ENCODE results near the gene TNFSF8.

TNFSF8 gene

GRCh38 chr9:114902786-114903524, 27.4 kb downstream of the TNFSF8 start:
- Histone ChIP-seq H2AK5ac (ENCODE audit: low read depth, low read length) (no peak overlapping the region), H4K8ac (ENCODE audit: low read depth, low read length) (no peak overlapping the region), H3K4ac (ENCODE audit: low read length) (no peak overlapping the region), H3K4me2 (ENCODE audit: insufficient read depth, low read length, poor library complexity, severe bottlenecking) (no peak overlapping the region), H2BK15ac (ENCODE audit: low read length) (no peak overlapping the region), H3K36me3 (replicated peaks in 1 of 2; ENCODE audit: control insufficient read depth in 2 of 2, insufficient read depth in 2 of 2, low read length in 2 of 2) (no peaks in the 10 kb centered on the region), H3K4me3 (ENCODE audit: low read length in 2 of 2) (no peak overlapping the region), H2BK12ac (ENCODE audit: low read length) (no peak overlapping the region), H3K27me3 (ENCODE audit: control insufficient read depth in 3 of 3, insufficient read depth in 3 of 3, low read depth in 1 of 3, low read length in 3 of 3) (peaks cover 0 to 2% (median 0%) of the 10 kb centered on the region in 3 experiments), H3K27ac (replicated peaks; ENCODE audit: low read length) (no peak overlapping the region), H3K4me1 (ENCODE audit: control insufficient read depth in 2 of 2, insufficient read depth in 1 of 2, low read depth in 1 of 2, low read length in 2 of 2) (peaks cover 0 to 3% of the 10 kb centered on the region in 2 donors), H3K9ac (ENCODE audit: low read depth, low read length, poor library complexity) (no peak overlapping the region), H3K18ac (ENCODE audit: low read length) (no peak overlapping the region), H4K91ac (ENCODE audit: low read depth, low read length, poor library complexity) (no peak overlapping the region), H3K23ac (ENCODE audit: low read depth, low read length, poor library complexity) (no peak overlapping the region), H3K79me1 (ENCODE audit: low read depth, low read length) (no peaks in the 10 kb centered on the region), H2AFZ (ENCODE audit: low read length) (no peak overlapping the region), H3K9me3 (replicated peaks in 1 of 2; ENCODE audit: control insufficient read depth in 2 of 2, insufficient read depth in 1 of 2, low read depth in 1 of 2, low read length in 2 of 2) (no peaks in the 10 kb centered on the region), H3K14ac (ENCODE audit: low read length) (no peak overlapping the region), H2BK5ac (ENCODE audit: low read length) (no peak overlapping the region), H2BK120ac (ENCODE audit: low read depth, low read length) (no peak overlapping the region)
- no peak for DNase-seq (ENCODE audit: low spot score)
- WGBS, 2 donors (ENCODE audit: extremely low coverage in 2 of 2, insufficient read length in 2 of 2, insufficient replicate concordance in 1 of 2) = no CpG with 5 or more reads among the region's 4 CpGs

GRCh38 chr9:114900942-114901802, 29.2 kb downstream of the TNFSF8 start:
- Histone ChIP-seq H4K91ac (ENCODE audit: low read depth, low read length, poor library complexity) (no peak overlapping the region), H4K8ac (ENCODE audit: low read depth, low read length) (no peak overlapping the region), H2BK15ac (ENCODE audit: low read length) (no peak overlapping the region), H3K9me3 (replicated peaks in 1 of 2; ENCODE audit: control insufficient read depth in 2 of 2, insufficient read depth in 1 of 2, low read depth in 1 of 2, low read length in 2 of 2) (no peaks in the 10 kb centered on the region), H2AK5ac (ENCODE audit: low read depth, low read length) (no peak overlapping the region), H3K9ac (ENCODE audit: low read depth, low read length, poor library complexity) (no peak overlapping the region), H3K27me3 (ENCODE audit: control insufficient read depth in 3 of 3, insufficient read depth in 3 of 3, low read depth in 1 of 3, low read length in 3 of 3) (peaks cover 0 to 2% (median 0%) of the 10 kb centered on the region in 3 experiments), H3K18ac (ENCODE audit: low read length) (no peak overlapping the region), H3K14ac (ENCODE audit: low read length) (no peak overlapping the region), H3K4ac (ENCODE audit: low read length) (no peak overlapping the region), H2BK12ac (ENCODE audit: low read length) (no peak overlapping the region), H2BK120ac (ENCODE audit: low read depth, low read length) (no peak overlapping the region), H3K4me1 (ENCODE audit: control insufficient read depth in 2 of 2, insufficient read depth in 1 of 2, low read depth in 1 of 2, low read length in 2 of 2) (no peaks in the 10 kb centered on the region), H3K79me1 (ENCODE audit: low read depth, low read length) (no peaks in the 10 kb centered on the region), H3K4me2 (ENCODE audit: insufficient read depth, low read length, poor library complexity, severe bottlenecking) (no peak overlapping the region), H2BK5ac (ENCODE audit: low read length) (no peak overlapping the region), H3K23ac (ENCODE audit: low read depth, low read length, poor library complexity) (no peak overlapping the region), H3K4me3 (ENCODE audit: low read length in 2 of 2) (no peak overlapping the region), H2AFZ (ENCODE audit: low read length) (no peak overlapping the region), H3K27ac (replicated peaks; ENCODE audit: low read length) (no peak overlapping the region), H3K36me3 (replicated peaks in 1 of 2; ENCODE audit: control insufficient read depth in 2 of 2, insufficient read depth in 2 of 2, low read length in 2 of 2) (no peaks in the 10 kb centered on the region)
- WGBS, 2 donors (ENCODE audit: extremely low coverage in 2 of 2, insufficient read length in 2 of 2, insufficient replicate concordance in 1 of 2) = no CpG with 5 or more reads among the region's 1 CpG
- no peak for DNase-seq (ENCODE audit: low spot score)

GRCh38 chr9:114899995-114900394, 30.4 kb downstream of the TNFSF8 start:
- Histone ChIP-seq H2BK15ac (ENCODE audit: low read length) (no peak overlapping the region), H3K27me3 (ENCODE audit: control insufficient read depth in 3 of 3, insufficient read depth in 3 of 3, low read depth in 1 of 3, low read length in 3 of 3) (peaks cover 0 to 2% (median 0%) of the 10 kb centered on the region in 3 experiments)

GRCh38 chr9:114899461-114899860, 30.9 kb downstream of the TNFSF8 start:
- no CpG with 5 or more reads among the region's 2 CpGs for WGBS, 2 donors (ENCODE audit: extremely low coverage in 2 of 2, insufficient read length in 2 of 2, insufficient replicate concordance in 1 of 2)
- H3K18ac ChIP-seq (ENCODE audit: low read length) = no peak overlapping the region

More at GRCh38 chr9:114899995-114900394, 30.4 kb downstream of the TNFSF8 start:
- Histone ChIP-seq H2AK5ac (ENCODE audit: low read depth, low read length) (no peak overlapping the region), H3K18ac (ENCODE audit: low read length) (no peak overlapping the region), H2BK5ac (ENCODE audit: low read length) (no peak overlapping the region), H3K4me2 (ENCODE audit: insufficient read depth, low read length, poor library complexity, severe bottlenecking) (no peak overlapping the region), H3K4me1 (ENCODE audit: control insufficient read depth in 2 of 2, insufficient read depth in 1 of 2, low read depth in 1 of 2, low read length in 2 of 2) (peaks cover 2 to 9% of the 10 kb centered on the region in 2 donors), H3K9me3 (replicated peaks in 1 of 2; ENCODE audit: control insufficient read depth in 2 of 2, insufficient read depth in 1 of 2, low read depth in 1 of 2, low read length in 2 of 2) (no peaks in the 10 kb centered on the region), H3K36me3 (replicated peaks in 1 of 2; ENCODE audit: control insufficient read depth in 2 of 2, insufficient read depth in 2 of 2, low read length in 2 of 2) (no peaks in the 10 kb centered on the region), H4K91ac (ENCODE audit: low read depth, low read length, poor library complexity) (no peak overlapping the region), H4K8ac (ENCODE audit: low read depth, low read length) (no peak overlapping the region), H3K27ac (replicated peaks; ENCODE audit: low read length) (no peak overlapping the region), H2BK12ac (ENCODE audit: low read length) (no peak overlapping the region), H3K9ac (ENCODE audit: low read depth, low read length, poor library complexity) (no peak overlapping the region), H3K14ac (ENCODE audit: low read length) (no peak overlapping the region), H3K4me3 (ENCODE audit: low read length in 2 of 2) (no peak overlapping the region), H2BK120ac (ENCODE audit: low read depth, low read length) (no peak overlapping the region), H3K79me1 (ENCODE audit: low read depth, low read length) (no peaks in the 10 kb centered on the region), H3K23ac (ENCODE audit: low read depth, low read length, poor library complexity) (no peak overlapping the region), H2AFZ (ENCODE audit: low read length) (no peak overlapping the region), H3K4ac (ENCODE audit: low read length) (no peak overlapping the region)
- DNase-seq (ENCODE audit: low spot score) = no peak

More at GRCh38 chr9:114899461-114899860, 30.9 kb downstream of the TNFSF8 start:
- no peaks in the 10 kb centered on the region for H3K79me1 ChIP-seq (ENCODE audit: low read depth, low read length)
- no peak overlapping the region for H3K4me3 ChIP-seq (ENCODE audit: low read length in 2 of 2)
- H2BK5ac ChIP-seq (ENCODE audit: low read length) = no peak overlapping the region
- H2BK12ac ChIP-seq (ENCODE audit: low read length) = no peak overlapping the region
- no peak overlapping the region for H4K8ac ChIP-seq (ENCODE audit: low read depth, low read length)
- no peak overlapping the region for H3K23ac ChIP-seq (ENCODE audit: low read depth, low read length, poor library complexity)
- no peaks in the 10 kb centered on the region for H3K36me3 ChIP-seq (replicated peaks in 1 of 2; ENCODE audit: control insufficient read depth in 2 of 2, insufficient read depth in 2 of 2, low read length in 2 of 2)
- no peak overlapping the region for H2AFZ ChIP-seq (ENCODE audit: low read length)
- H3K27ac ChIP-seq (replicated peaks; ENCODE audit: low read length) = no peak overlapping the region
- H2BK15ac ChIP-seq (ENCODE audit: low read length) = no peak overlapping the region
- H3K14ac ChIP-seq (ENCODE audit: low read length) = no peak overlapping the region
- DNase-seq (ENCODE audit: low spot score) = no peak
- peaks cover 0 to 2% (median 0%) of the 10 kb centered on the region in 3 experiments for H3K27me3 ChIP-seq (ENCODE audit: control insufficient read depth in 3 of 3, insufficient read depth in 3 of 3, low read depth in 1 of 3, low read length in 3 of 3)
- H3K9ac ChIP-seq (ENCODE audit: low read depth, low read length, poor library complexity) = no peak overlapping the region
- no peak overlapping the region for H4K91ac ChIP-seq (ENCODE audit: low read depth, low read length, poor library complexity)
- H3K4me2 ChIP-seq (ENCODE audit: insufficient read depth, low read length, poor library complexity, severe bottlenecking) = no peak overlapping the region
- no peak overlapping the region for H3K4ac ChIP-seq (ENCODE audit: low read length)
- H2AK5ac ChIP-seq (ENCODE audit: low read depth, low read length) = no peak overlapping the region
- peaks cover 5 to 14% of the 10 kb centered on the region in 2 donors for H3K4me1 ChIP-seq (ENCODE audit: control insufficient read depth in 2 of 2, insufficient read depth in 1 of 2, low read depth in 1 of 2, low read length in 2 of 2)
- no peak overlapping the region for H2BK120ac ChIP-seq (ENCODE audit: low read depth, low read length)
- no peaks in the 10 kb centered on the region for H3K9me3 ChIP-seq (replicated peaks in 1 of 2; ENCODE audit: control insufficient read depth in 2 of 2, insufficient read depth in 1 of 2, low read depth in 1 of 2, low read length in 2 of 2)

Data from neuronal stem cell (in vitro differentiated cells).